ENCODE measurements around the gene SNRPB.
A peak's percentile ranks its signal among the peaks of the same experiment; 100 is the strongest.
"Not testable (repeated sequence)": the region's sequence is repeated elsewhere in the genome, so short reads cannot be mapped to it uniquely, and the experiment has no call there.

Gene SNRPB

GRCh38 chr20:2470423-2471193 is at the start of gene SNRPB:
Gene SNRPB (minus strand): TSS chr20:2470789. CDS start chr20:2470690, 99 bp downstream.
- peak; percentile 98 for DNase-seq (ENCODE audit: low read depth)

GRCh38 chr20:2519115-2519809 is 48.7 kb upstream of the SNRPB start:
- no peak for DNase-seq (ENCODE audit: low read depth)

GRCh38 chr20:2518558-2518957 is 48.0 kb upstream of the SNRPB start:
- DNase-seq (ENCODE audit: low read depth), result no peak

GRCh38 chr20:2518096-2518495 is 47.5 kb upstream of the SNRPB start:
- DNase-seq (ENCODE audit: low read depth), result no peak

- no peak for DNase-seq (ENCODE audit: low read depth)
These were observed 45.8 kb upstream of the SNRPB start for GRCh38 chr20:2516399-2516798.

- DNase-seq (ENCODE audit: low read depth), result no peak
These were observed 44.6 kb upstream of the SNRPB start for GRCh38 chr20:2515203-2515602.

- no peak for DNase-seq (ENCODE audit: low read depth)
These were observed 39.2 kb upstream of the SNRPB start for GRCh38 chr20:2509794-2510193.

- no peak for DNase-seq (ENCODE audit: low read depth)
These were observed 38.8 kb upstream of the SNRPB start for GRCh38 chr20:2509468-2509781.

GRCh38 chr20:2508631-2509467 is 38.3 kb upstream of the SNRPB start, which contains the start of gene ZNF343:
Gene ZNF343 (minus strand): TSS chr20:2508915. CDS start chr20:2493895, 15,020 bp downstream.
- peak; percentile 44 for DNase-seq (ENCODE audit: low read depth)

GRCh38 chr20:2507875-2508630 is 37.5 kb upstream of the SNRPB start:
- DNase-seq (ENCODE audit: low read depth), result no peak

GRCh38 chr20:2507464-2507863 is 36.9 kb upstream of the SNRPB start:
- no peak for DNase-seq (ENCODE audit: low read depth)

GRCh38 chr20:2506426-2506825 is 35.8 kb upstream of the SNRPB start:
- not testable (repeated sequence) for DNase-seq (ENCODE audit: low read depth)

- DNase-seq (ENCODE audit: low read depth), result not testable (repeated sequence)
These were observed 34.2 kb upstream of the SNRPB start for GRCh38 chr20:2504803-2505202.

GRCh38 chr20:2502808-2503384 is 32.3 kb upstream of the SNRPB start:
- not testable (repeated sequence) for DNase-seq (ENCODE audit: low read depth)

- no peak for DNase-seq (ENCODE audit: low read depth)
These were observed 15.1 kb upstream of the SNRPB start for GRCh38 chr20:2485661-2486060.

- DNase-seq (ENCODE audit: low read depth), result no peak
These were observed 14.5 kb upstream of the SNRPB start for GRCh38 chr20:2485080-2485479.

GRCh38 chr20:2483504-2483903 is 12.9 kb upstream of the SNRPB start:
- DNase-seq (ENCODE audit: low read depth), result no peak

GRCh38 chr20:2480381-2480780 is 9.8 kb upstream of the SNRPB start:
- no peak for DNase-seq (ENCODE audit: low read depth)

GRCh38 chr20:2476742-2477615 is 6.4 kb upstream of the SNRPB start:
- no peak for DNase-seq (ENCODE audit: low read depth)

Measured in GM04504 (cell line).